ENCODE results near the gene TMPRSS11A.

DNA sequence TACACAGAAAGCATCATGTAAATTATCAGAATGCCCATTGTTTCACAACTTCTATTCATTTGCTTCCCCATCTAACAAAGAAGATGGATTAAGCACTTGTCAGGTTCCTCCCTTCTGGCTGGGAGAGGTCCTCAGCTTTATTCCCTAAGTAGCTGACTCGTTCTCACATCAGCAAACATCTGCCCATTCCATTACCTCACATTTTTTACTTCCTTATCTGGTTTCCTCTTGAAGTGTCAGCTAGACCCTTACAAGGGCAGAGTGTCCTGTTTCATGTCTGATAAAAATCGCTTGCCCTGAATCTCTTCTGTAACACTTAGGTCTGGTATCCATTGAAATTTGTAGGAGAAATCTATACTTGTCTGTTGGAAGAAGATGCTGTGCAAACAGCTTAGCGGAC is 34.7 kb downstream of the TMPRSS11A start:
- TF ChIP-seq POLR2A (IDR thresholded peaks at IDR 0.05): no peak
- TF ChIP-seq, protein P1, sequence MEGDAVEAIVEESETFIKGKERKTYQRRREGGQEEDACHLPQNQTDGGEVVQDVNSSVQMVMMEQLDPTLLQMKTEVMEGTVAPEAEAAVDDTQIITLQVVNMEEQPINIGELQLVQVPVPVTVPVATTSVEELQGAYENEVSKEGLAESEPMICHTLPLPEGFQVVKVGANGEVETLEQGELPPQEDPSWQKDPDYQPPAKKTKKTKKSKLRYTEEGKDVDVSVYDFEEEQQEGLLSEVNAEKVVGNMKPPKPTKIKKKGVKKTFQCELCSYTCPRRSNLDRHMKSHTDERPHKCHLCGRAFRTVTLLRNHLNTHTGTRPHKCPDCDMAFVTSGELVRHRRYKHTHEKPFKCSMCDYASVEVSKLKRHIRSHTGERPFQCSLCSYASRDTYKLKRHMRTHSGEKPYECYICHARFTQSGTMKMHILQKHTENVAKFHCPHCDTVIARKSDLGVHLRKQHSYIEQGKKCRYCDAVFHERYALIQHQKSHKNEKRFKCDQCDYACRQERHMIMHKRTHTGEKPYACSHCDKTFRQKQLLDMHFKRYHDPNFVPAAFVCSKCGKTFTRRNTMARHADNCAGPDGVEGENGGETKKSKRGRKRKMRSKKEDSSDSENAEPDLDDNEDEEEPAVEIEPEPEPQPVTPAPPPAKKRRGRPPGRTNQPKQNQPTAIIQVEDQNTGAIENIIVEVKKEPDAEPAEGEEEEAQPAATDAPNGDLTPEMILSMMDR (IDR thresholded peaks at IDR 0.05): no peak

Data from heart left ventricle (tissue), 13 donors.